Measurements from ENCODE around the gene ROR2. TPM values are rescaled to one million over a fixed set of nuclear protein-coding genes. Genes with fewer than 3 reads are reported as not detected.

ROR2 gene
- total RNA-seq, 1 donor from 2014 or later: 3.8 TPM

DNA sequence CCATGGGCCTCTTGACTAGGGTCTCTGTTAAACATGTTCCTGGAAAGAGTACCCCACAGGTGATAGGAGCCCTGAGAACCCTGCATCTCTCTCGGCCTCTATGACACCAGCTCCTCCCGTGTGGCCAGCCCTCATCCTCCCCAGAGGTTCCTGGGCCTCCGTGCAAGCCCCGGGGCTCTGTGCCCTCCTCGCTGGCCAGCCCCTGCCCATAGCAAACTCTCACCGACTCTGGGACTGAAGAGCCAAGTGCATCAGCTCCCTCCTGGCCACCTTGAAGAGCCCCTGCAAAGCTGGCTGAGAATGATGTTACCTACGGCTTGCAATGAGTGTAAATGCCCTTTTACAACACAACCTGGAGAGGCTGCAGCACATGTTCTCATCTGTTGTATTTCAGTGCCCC lies 224.4 kb downstream of the ROR2 start:
- ATAC-seq: no peak
- Histone ChIP-seq H3K36me3 (peaks cover 11% of the 10 kb centered on the region), H3K27ac (no peak overlapping the region), H3K9me3 (no peaks in the 10 kb centered on the region), H3K4me1 (no peaks in the 10 kb centered on the region), H3K27me3 (ENCODE audit: low read depth) (no peaks in the 10 kb centered on the region), H3K4me3 (no peak overlapping the region)
- no peak for DNase-seq
- TF ChIP-seq, protein P1, sequence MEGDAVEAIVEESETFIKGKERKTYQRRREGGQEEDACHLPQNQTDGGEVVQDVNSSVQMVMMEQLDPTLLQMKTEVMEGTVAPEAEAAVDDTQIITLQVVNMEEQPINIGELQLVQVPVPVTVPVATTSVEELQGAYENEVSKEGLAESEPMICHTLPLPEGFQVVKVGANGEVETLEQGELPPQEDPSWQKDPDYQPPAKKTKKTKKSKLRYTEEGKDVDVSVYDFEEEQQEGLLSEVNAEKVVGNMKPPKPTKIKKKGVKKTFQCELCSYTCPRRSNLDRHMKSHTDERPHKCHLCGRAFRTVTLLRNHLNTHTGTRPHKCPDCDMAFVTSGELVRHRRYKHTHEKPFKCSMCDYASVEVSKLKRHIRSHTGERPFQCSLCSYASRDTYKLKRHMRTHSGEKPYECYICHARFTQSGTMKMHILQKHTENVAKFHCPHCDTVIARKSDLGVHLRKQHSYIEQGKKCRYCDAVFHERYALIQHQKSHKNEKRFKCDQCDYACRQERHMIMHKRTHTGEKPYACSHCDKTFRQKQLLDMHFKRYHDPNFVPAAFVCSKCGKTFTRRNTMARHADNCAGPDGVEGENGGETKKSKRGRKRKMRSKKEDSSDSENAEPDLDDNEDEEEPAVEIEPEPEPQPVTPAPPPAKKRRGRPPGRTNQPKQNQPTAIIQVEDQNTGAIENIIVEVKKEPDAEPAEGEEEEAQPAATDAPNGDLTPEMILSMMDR (IDR thresholded peaks at IDR 0.05): no peak
- intact Hi-C loops (cut with DNase I): no loop called here

DNA sequence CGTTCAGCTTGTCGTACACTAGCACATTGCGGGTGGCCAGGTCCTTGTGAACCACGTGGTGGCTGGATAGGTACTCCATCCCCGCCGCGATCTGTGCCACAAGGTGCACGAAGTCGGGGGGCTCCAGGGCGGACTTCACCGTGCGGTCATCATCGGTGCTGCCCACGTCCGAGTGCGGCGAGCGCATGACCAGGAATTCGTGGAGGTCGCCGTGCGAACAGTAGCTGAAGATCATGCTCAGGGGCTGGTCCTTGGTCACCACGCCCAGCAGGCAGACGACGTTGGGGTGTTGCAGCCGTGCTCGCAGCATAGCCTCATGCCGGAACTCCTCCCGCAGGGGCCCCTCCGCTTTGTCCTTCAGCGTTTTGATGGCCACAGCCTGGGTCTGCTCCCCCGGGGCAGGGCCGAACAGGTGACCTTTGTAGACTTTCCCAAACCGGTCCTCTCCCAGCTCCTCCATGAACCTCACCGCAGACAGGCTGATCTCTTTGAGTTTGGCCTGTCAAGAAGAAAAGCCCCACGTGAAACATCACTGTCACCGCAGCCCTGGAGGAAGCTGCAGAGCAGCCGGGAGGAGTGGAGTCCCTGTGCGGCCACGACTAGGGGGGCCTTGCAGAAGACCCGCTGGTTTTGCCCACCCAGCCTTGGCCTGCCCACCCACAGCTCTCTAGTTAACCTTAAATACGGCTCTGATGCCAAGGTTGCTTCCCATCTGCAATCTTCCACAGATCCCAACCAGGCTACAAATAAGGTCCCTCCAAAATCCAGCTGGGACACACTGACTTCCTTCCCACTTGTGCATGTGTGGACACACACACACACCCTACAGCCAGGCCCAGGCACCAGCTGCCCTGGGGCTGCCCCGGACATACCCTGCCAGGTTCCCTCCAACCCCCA lies 225.2 kb downstream of the ROR2 start:
- H3K4me3 ChIP-seq: no peak overlapping the region
- ATAC-seq (no peak), DNase-seq (no peak)
- intact Hi-C loops (cut with DNase I): no loop called here
- peaks cover 11% of the 10 kb centered on the region for H3K36me3 ChIP-seq
- no peaks in the 10 kb centered on the region for H3K4me1 ChIP-seq
- H3K27me3 ChIP-seq (ENCODE audit: low read depth): no peaks in the 10 kb centered on the region
- no peaks in the 10 kb centered on the region for H3K9me3 ChIP-seq
- TF ChIP-seq, protein P1 (IDR thresholded peaks at IDR 0.05): no peak
- H3K27ac ChIP-seq: no peak overlapping the region

DNA sequence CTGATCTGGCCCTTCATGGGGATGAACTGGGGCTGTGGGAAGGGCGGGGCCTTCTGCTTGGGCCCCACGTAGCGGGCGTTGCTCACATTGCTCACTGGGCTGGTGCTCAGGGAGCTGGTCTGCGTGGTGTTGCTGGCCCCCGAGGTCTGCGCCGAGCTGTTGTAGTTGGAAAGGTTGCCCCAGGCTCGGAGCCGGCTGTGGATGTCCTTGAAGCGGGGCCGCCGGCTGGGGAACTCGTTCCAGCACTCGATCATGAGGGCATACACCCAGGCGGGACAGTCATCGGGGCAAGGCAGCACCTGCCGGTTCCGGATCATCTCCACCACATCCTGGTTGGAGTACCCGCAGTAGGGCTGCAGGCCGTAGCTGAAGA lies 226.0 kb downstream of the ROR2 start:
- DNase-seq: no peak
- TF ChIP-seq, protein P1 (IDR thresholded peaks at IDR 0.05): no peak
- H3K9me3 ChIP-seq: no peaks in the 10 kb centered on the region
- H3K4me3 ChIP-seq: no peak overlapping the region
- H3K4me1 ChIP-seq: no peaks in the 10 kb centered on the region
- H3K27ac ChIP-seq: no peak overlapping the region
- H3K27me3 ChIP-seq (ENCODE audit: low read depth): no peaks in the 10 kb centered on the region
- peaks cover 11% of the 10 kb centered on the region for H3K36me3 ChIP-seq
- intact Hi-C loops (cut with DNase I): no loop called here
- ATAC-seq: no peak

DNA sequence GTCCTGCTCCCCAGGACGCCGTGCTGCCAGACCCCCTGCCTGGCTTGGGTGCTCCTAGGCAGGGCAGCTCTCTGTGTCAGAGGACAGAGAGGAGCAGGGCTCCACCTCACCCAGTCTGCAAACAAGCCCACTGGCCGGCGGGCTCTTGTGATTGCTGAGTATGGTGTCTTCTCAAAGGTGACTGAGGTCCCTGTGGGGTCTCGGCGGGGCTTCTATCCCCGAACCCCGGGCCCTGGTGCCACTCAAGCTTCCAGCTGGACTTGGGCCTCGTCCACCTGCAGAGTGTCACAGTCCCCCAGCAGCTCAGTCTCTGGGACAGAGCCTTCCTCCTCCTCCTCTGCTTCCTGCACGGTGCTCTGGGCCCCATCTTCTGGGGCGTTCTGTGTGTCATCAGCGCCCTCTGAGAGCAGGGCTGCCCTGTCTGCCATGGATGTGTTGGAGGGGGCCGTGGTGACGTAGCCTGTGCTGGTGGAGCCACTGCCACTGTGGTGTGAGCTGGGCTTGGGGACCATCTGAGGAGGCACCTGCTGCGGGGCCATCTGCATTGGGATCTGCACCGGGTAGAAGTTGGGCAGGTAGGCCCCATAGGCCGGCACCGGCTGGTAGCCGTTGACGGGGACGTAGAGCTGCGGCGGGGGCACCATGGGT lies 226.5 kb downstream of the ROR2 start:
- DNase-seq: no peak

More for the DNA sequence above, 226.5 kb downstream of the ROR2 start:
- Histone ChIP-seq H3K36me3 (peaks cover 11% of the 10 kb centered on the region), H3K4me1 (no peaks in the 10 kb centered on the region), H3K4me3 (no peak overlapping the region), H3K27ac (no peak overlapping the region), H3K9me3 (no peaks in the 10 kb centered on the region), H3K27me3 (ENCODE audit: low read depth) (no peaks in the 10 kb centered on the region)
- intact Hi-C loops (cut with DNase I): no loop called here
- no peak for ATAC-seq
- TF ChIP-seq, protein P1 (IDR thresholded peaks at IDR 0.05): no peak

Data from lower lobe of right lung (tissue), 2 donors.